PC-9 (cell line): ENCODE results near the gene ERI2. TPM values are rescaled to one million over a fixed set of nuclear protein-coding genes. Genes with fewer than 3 reads are reported as not detected.

Experiments used
- BruUV-seq: library from RNA; stranded (reverse); fragments of 400-500 nt; replicated peaks from 2 replicates; lab custom pipeline; 2021; lab: Mats Ljungman, UMichigan
- CTCF ChIA-PET: fragments of 300-600 bp; sonication (Branson Sonifier 250); formaldehyde crosslinking; loops from one replicate; lab custom pipeline; 2022; ENCODE audit warnings: antibody characterized with exemption; lab: Charles Lee
- POLR2A ChIA-PET: fragments of 300-600 bp; sonication (Branson Sonifier 250); formaldehyde crosslinking; loops from one replicate; lab custom pipeline; 2022; ENCODE audit warnings: antibody characterized with exemption; ENCODE audit not compliant: unreplicated experiment; lab: Charles Lee
- DNase-seq, 2 experiments: peaks; one replicate each; pipeline versions ENCODE4 v3.0.0 to v3.0.0-alpha.2; 2015 to 2022; ENCODE audit warnings: mixed read lengths in 1 of 2
- H2AFZ ChIP-seq: fragments of 200-600 bp; sonication (generic); 2 replicates; pipeline ENCODE4 v1.8.1; 2017; ENCODE audit warnings: antibody characterized with exemption
- H3F3A ChIP-seq: fragments of 200-600 bp; sonication (generic); 2 replicates; pipeline ENCODE4 v1.8.1; 2017; ENCODE audit warnings: antibody characterized with exemption, mild to moderate bottlenecking, low read depth; ENCODE audit not compliant: insufficient read depth
- H3K27ac ChIP-seq: fragments of 200-600 bp; sonication (generic); 2 replicates; pipeline ENCODE4 v1.6.1; 2016; ENCODE audit warnings: mixed run types
- H3K27me3 ChIP-seq: fragments of 200-600 bp; sonication (generic); 2 replicates; pipeline ENCODE4 v1.6.1; 2016; ENCODE audit warnings: low read depth, mixed run types; ENCODE audit not compliant: insufficient read depth
- H3K36me3 ChIP-seq: fragments of 200-600 bp; sonication (generic); 2 replicates; pipeline ENCODE4 v1.6.1; 2016; ENCODE audit warnings: low read depth, mixed run types
- H3K4me1 ChIP-seq: fragments of 200-600 bp; sonication (generic); replicated peaks from 2 replicates; pipeline ENCODE4 v1.6.1; 2016; ENCODE audit warnings: mixed run types; ENCODE audit not compliant: insufficient read depth
- H3K4me2 ChIP-seq: fragments of 200-600 bp; sonication (generic); 2 replicates; pipeline ENCODE4 v1.6.1; 2017; ENCODE audit warnings: mixed run types
- H3K4me3 ChIP-seq: fragments of 200-600 bp; sonication (generic); 2 replicates; pipeline ENCODE4 v1.6.1; 2016; ENCODE audit warnings: mixed run types
- H3K79me2 ChIP-seq: fragments of 200-600 bp; sonication (generic); 2 replicates; pipeline ENCODE4 v1.6.1; 2017; ENCODE audit warnings: low read depth, mixed run types
- H3K9me2 ChIP-seq: fragments of 200-600 bp; sonication (generic); 2 replicates; pipeline ENCODE4 v1.8.1; 2017; ENCODE audit warnings: mild to moderate bottlenecking; ENCODE audit not compliant: insufficient read depth
- H3K9me3 ChIP-seq: fragments of 200-600 bp; sonication (generic); 2 replicates; pipeline ENCODE4 v1.8.1; 2016; ENCODE audit warnings: low read depth; ENCODE audit not compliant: insufficient read depth
- H4K20me1 ChIP-seq: fragments of 200-600 bp; sonication (generic); 2 replicates; pipeline ENCODE4 v1.8.1; 2017; ENCODE audit not compliant: insufficient read depth
- CTCF ChIP-seq: fragments of 200-600 bp; sonication (generic); conservative IDR thresholded peaks from 2 replicates; pipeline ENCODE4 v1.6.1; 2017; ENCODE audit warnings: mixed run types, antibody characterized with exemption, mild to moderate bottlenecking, moderate library complexity
- EZH2 ChIP-seq: fragments of 200-600 bp; sonication (generic); IDR thresholded peaks from 2 replicates; pipeline ENCODE4 v1.8.0; 2017; ENCODE audit warnings: antibody characterized with exemption, low read depth
- intact Hi-C: fragments of 100-400 bp; cut with micrococcal nuclease; formaldehyde crosslinking; loops from one replicate; pipeline ENCODE4 v1.10.0; 2022; ENCODE audit not compliant: unreplicated experiment
- total RNA-seq: library from RNA; stranded (reverse); gene quantifications from 2 replicates; pipeline ENCODE4 v1.2.3, GENCODE V29; 2021

ERI2 gene
- total RNA-seq, 1 experiment from 2014 or later: 29.5 TPM

- ChIA-PET CTCF (interaction anchor here (0.8 to 2.4 kb wide), 7 partner anchors 15 to 450 kb away, joined by 3 to 23 read pairs (median 8); no protein-coding TSS in a partner anchor), POLR2A (interaction anchor here (0.6 to 0.7 kb wide), 2 partner anchors 40 to 315 kb away, joined by 3 to 4 read pairs; no protein-coding TSS in a partner anchor)
- no peak overlapping the region for H2AFZ ChIP-seq
- no peaks in the 10 kb centered on the region for H3K9me2 ChIP-seq
- BruUV-seq: no TSS peak
- peaks cover 33% of the 10 kb centered on the region for H3K4me1 ChIP-seq
- H3K36me3 ChIP-seq: no peaks in the 10 kb centered on the region
- H3K4me3 ChIP-seq: no peak overlapping the region
- H3F3A ChIP-seq: peaks cover 18% of the 10 kb centered on the region; the same call in 1 of the 2 replicates
- H3K27me3 ChIP-seq: no peaks in the 10 kb centered on the region
- TF ChIP-seq CTCF (no peak), EZH2 (no peak)
- H3K9me3 ChIP-seq: no peaks in the 10 kb centered on the region
- DNase-seq: no peak
- no peaks in the 10 kb centered on the region for H3K79me2 ChIP-seq
- H4K20me1 ChIP-seq: no peaks in the 10 kb centered on the region
- intact Hi-C loops: loop anchor here (1.0 to 5.0 kb wide), 9 partner anchors 28 to 1470 kb away; partner anchors contain the start of gene LDAF1
- peak overlapping the region; percentile 23 for H3K4me2 ChIP-seq
- peak overlapping the region; percentile 35; the same call in 1 of the 2 replicates for H3K27ac ChIP-seq
Observed at GRCh38 chr16:20850981-20851380, 44.7 kb upstream of the ERI2 start.

GRCh38 chr16:20849589-20850390 lies 43.5 kb upstream of the ERI2 start:
- DNase-seq: peak; percentile 42 to 69
- TF ChIP-seq CTCF (peak; percentile 99), EZH2 (no peak)
- ChIA-PET CTCF (interaction anchor here (0.5 to 1.7 kb wide), 8 partner anchors 16 to 290 kb away, joined by 3 to 23 read pairs (median 4); no protein-coding TSS in a partner anchor), POLR2A (no interaction called here)
- intact Hi-C loops: loop anchor here (1.0 to 5.0 kb wide), 7 partner anchors 29 to 1471 kb away; partner anchors contain the start of gene LDAF1
- Histone ChIP-seq H3K9me3 (no peaks in the 10 kb centered on the region), H3K9me2 (no peaks in the 10 kb centered on the region), H3K79me2 (no peaks in the 10 kb centered on the region), H3K4me3 (no peak overlapping the region), H4K20me1 (no peaks in the 10 kb centered on the region), H3K27ac (no peak overlapping the region), H3F3A (peaks cover 18% of the 10 kb centered on the region; the same call in 1 of the 2 replicates), H2AFZ (no peak overlapping the region), H3K4me1 (peaks cover 33% of the 10 kb centered on the region), H3K36me3 (no peaks in the 10 kb centered on the region), H3K4me2 (no peak overlapping the region), H3K27me3 (no peaks in the 10 kb centered on the region)
- BruUV-seq: no TSS peak

GRCh38 chr16:20847550-20847949 lies 41.3 kb upstream of the ERI2 start:
- ChIA-PET POLR2A (no interaction called here), CTCF (interaction anchor here (0.6 to 1.0 kb wide), 3 partner anchors 43 to 255 kb away, joined by 3 to 5 read pairs (median 3); no protein-coding TSS in a partner anchor)
- TF ChIP-seq CTCF: no peak
- no peak for TF ChIP-seq EZH2
- Histone ChIP-seq H3K36me3 (no peaks in the 10 kb centered on the region), H4K20me1 (no peaks in the 10 kb centered on the region), H3K4me2 (no peak overlapping the region), H3K27me3 (no peaks in the 10 kb centered on the region), H3K4me1 (peaks cover 29% of the 10 kb centered on the region), H3K27ac (no peak overlapping the region), H3K79me2 (no peaks in the 10 kb centered on the region), H2AFZ (no peak overlapping the region), H3K4me3 (no peak overlapping the region), H3K9me2 (no peaks in the 10 kb centered on the region), H3K9me3 (no peaks in the 10 kb centered on the region), H3F3A (peaks cover 18% of the 10 kb centered on the region; the same call in 1 of the 2 replicates)
- no peak for DNase-seq
- intact Hi-C loops: no loop called here
- BruUV-seq: no TSS peak
